22Rv1 (cell line): ENCODE results near the gene PARD3B.
A peak's percentile ranks its signal among the peaks of the same experiment; 100 is the strongest.

Source experiments
- H3K27ac ChIP-seq: fragments of 450-650 bp; 2 replicates; pipeline ENCODE4 v1.5.1; 2017
- CTCF ChIP-seq: fragments of 450-650 bp; IDR thresholded peaks from 2 replicates; pipeline ENCODE4 v1.5.1; 2017; ENCODE audit warnings: mild to moderate bottlenecking
- ZFX ChIP-seq: fragments of 450-650 bp; IDR thresholded peaks from 2 replicates; pipeline ENCODE4 v1.6.1; 2017; ENCODE audit warnings: antibody characterized with exemption, borderline replicate concordance

The PARD3B gene

DNA sequence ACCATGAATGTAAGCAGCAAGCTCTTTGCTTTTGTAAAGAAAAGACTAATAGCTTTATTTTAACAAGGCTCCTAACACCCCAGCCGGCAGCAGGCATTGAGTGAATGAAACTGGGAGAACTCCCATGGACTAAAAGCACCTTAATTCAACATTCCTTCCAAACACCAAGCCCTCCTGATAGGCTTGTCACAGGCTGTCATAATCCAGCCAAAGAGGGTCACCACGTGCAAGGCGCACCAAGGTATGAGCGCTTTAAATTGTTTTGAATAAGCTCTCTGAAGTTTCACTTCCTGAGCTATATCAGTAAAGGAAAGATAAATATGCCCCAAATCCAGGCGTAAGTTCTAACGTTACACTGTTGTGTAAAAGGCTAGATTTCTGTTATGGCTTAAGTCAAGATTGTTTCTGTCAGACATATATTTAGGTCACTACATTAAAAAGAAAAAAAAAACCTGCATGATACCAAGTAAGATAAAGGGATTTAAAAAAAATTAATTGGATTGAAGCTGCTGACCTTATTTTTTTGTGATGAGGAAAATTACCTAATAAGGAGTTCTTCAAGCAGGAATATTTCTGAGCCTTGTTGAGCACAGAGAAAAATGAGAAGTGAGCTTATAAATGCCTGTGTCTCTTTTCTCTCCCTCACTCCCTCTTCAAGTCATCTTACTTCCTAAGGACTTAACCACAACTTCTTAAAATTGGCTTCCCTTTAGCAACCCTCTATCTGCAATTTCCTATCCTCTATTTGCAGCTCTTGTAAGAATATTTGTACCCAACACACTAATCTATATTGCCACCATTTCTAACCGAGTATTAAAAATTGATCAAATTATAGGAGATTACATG is 1000.9 kb downstream of the PARD3B start:
- H3K27ac ChIP-seq: no peak overlapping the region
- TF ChIP-seq ZFX (no peak), CTCF (no peak)

- no peak overlapping the region for H3K27ac ChIP-seq
- TF ChIP-seq CTCF (no peak), ZFX (no peak)
These were observed 1010.4 kb downstream of the PARD3B start for GRCh38 chr2:205555566-205556230.

DNA sequence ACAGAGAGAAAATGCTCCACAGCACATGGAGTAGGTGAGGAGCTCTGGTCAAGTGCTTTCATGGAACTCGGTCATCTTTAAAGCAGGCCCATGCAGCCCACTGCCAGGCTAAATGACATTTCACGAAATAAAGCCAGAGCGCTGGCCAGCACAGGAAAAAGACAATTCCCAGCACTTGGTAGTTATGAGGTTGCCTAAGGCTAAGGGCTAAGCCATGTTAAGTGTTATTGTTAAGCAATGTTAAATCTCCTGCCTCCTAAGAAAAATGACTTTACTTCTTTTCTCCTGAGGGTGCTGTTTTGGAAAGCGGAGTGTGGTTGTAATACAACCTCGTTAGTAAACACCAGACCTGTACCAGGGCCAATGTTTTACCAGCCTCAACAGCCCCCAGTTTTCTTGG is 1011.1 kb downstream of the PARD3B start:
- TF ChIP-seq CTCF (no peak), ZFX (no peak)
- no peak overlapping the region for H3K27ac ChIP-seq

- no peak overlapping the region for H3K27ac ChIP-seq
- TF ChIP-seq CTCF (no peak), ZFX (no peak)
These were observed 1011.7 kb downstream of the PARD3B start for GRCh38 chr2:205556841-205557539.

DNA sequence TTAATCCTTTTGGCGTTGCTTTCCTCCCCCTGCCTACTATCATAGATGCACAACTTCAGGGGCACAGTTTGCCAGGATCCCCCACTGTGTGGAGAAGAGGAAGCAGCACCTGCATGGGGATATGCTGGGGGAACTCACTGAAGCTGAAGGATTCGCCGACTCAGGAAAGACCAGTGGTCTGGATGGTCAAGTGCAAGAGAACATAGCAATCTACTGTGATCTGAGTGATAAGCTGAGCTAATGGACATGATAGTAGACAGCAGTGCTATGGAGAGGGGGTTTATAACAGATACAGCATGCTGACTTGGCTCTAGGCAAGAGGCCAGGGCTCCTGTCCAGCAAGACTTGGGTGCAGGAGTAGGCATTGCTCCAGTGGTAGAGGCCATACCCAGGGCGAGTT is 1012.6 kb downstream of the PARD3B start:
- TF ChIP-seq CTCF: no peak
- TF ChIP-seq ZFX: no peak
- H3K27ac ChIP-seq: no peak overlapping the region

- TF ChIP-seq CTCF: no peak
- TF ChIP-seq ZFX: no peak
- H3K27ac ChIP-seq: no peak overlapping the region
These were observed 1016.2 kb downstream of the PARD3B start for GRCh38 chr2:205561441-205561840.

GRCh38 chr2:205563646-205564045 is 1018.4 kb downstream of the PARD3B start:
- no peak overlapping the region for H3K27ac ChIP-seq
- no peak for TF ChIP-seq ZFX
- peak; percentile 63 for TF ChIP-seq CTCF
